GM18519 (cell line): ENCODE data around the gene INTS1.

ENCODE experiments used
- ATAC-seq: cut with Tn5 transposase; IDR thresholded peaks from one replicate; pipeline ENCODE4 v1.9.1; 2021; ENCODE audit warnings: mild to moderate bottlenecking, moderate library complexity; ENCODE audit not compliant: unreplicated experiment, low FRiP score

INTS1 gene

GRCh38 chr7:1503816-1504775 lies at the start of gene INTS1:
Gene INTS1 (minus strand): TSS chr7:1504389. CDS start chr7:1503960, 429 bp downstream.
- ATAC-seq: peak; percentile 52

- ATAC-seq: no peak
Measured at GRCh38 chr7:1553512-1554210, 49.5 kb upstream of the INTS1 start.

GRCh38 chr7:1552200-1552599 lies 48.0 kb upstream of the INTS1 start:
- no peak for ATAC-seq

GRCh38 chr7:1550846-1551155 lies 46.6 kb upstream of the INTS1 start:
- no peak for ATAC-seq

- no peak for ATAC-seq
Measured at GRCh38 chr7:1550005-1550845, 46.0 kb upstream of the INTS1 start.

- no peak for ATAC-seq
Measured at GRCh38 chr7:1549357-1550004, 45.3 kb upstream of the INTS1 start.

- ATAC-seq: no peak
Measured at GRCh38 chr7:1548944-1549343, 44.8 kb upstream of the INTS1 start.

- no peak for ATAC-seq
Measured at GRCh38 chr7:1548438-1548831, 44.2 kb upstream of the INTS1 start.

- no peak for ATAC-seq
Measured at GRCh38 chr7:1547777-1548437, 43.7 kb upstream of the INTS1 start.

GRCh38 chr7:1546909-1547776 lies 43.0 kb upstream of the INTS1 start:
- ATAC-seq: no peak

- no peak for ATAC-seq
Measured at GRCh38 chr7:1546274-1546908, 42.2 kb upstream of the INTS1 start.

GRCh38 chr7:1545417-1546246 lies 41.4 kb upstream of the INTS1 start:
- no peak for ATAC-seq

- no peak for ATAC-seq
Measured at GRCh38 chr7:1544896-1545416, 40.8 kb upstream of the INTS1 start.

GRCh38 chr7:1544178-1544895 lies 40.1 kb upstream of the INTS1 start:
- ATAC-seq: no peak

- no peak for ATAC-seq
Measured at GRCh38 chr7:1543826-1544177, 39.6 kb upstream of the INTS1 start.

GRCh38 chr7:1542841-1543747 lies 38.9 kb upstream of the INTS1 start:
- ATAC-seq: no peak
